ENCODE data around the gene PACRG.

The PACRG gene

DNA sequence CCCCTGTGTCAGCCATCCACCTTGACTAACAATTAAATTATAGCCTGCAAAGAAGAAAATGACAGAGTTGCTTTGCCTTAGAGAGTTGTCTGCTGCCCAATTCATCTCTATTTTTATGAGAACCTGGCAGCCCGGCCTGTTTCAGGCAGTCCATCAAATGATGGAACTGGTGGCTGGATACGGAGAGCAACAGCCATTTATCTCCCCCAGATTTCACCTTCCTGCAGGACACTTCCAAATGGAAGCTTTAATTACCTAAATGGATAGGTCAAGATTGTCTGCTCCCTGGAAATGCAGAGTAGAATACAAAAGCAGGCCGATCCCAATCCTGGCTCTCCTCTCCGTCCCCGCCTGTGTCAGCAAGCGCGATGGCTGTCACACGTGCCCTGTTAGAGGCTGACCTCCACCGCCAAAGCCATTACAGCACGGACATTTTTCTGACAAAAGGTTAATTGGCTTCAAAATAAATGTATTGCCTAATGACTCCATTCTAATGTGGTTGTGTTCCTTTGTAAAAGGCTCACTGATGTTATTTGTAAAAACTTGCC, 86.7 kb downstream of the PACRG start:
- TF ChIP-seq POU2F2 (IDR thresholded peaks at IDR 0.05; ENCODE audit: low read depth, low read length) (no peak), POLR2AphosphoS5 (IDR thresholded peaks at IDR 0.05; ENCODE audit: low read depth, low read length) (no peak), SPI1 (IDR thresholded peaks at IDR 0.05; ENCODE audit: low read depth, low read length) (no peak), PAX5 (IDR thresholded peaks at IDR 0.05; ENCODE audit: insufficient read depth, low read length, severe bottlenecking) (no peak), POLR2A (IDR thresholded peaks at IDR 0.05; ENCODE audit: low read depth, low read length) (no peak), TAF1 (IDR thresholded peaks at IDR 0.05; ENCODE audit: low read depth, low read length) (no peak)
- DNase-seq (ENCODE audit: insufficient read length, low spot score): no peak
- no peak for FAIRE-seq

DNA sequence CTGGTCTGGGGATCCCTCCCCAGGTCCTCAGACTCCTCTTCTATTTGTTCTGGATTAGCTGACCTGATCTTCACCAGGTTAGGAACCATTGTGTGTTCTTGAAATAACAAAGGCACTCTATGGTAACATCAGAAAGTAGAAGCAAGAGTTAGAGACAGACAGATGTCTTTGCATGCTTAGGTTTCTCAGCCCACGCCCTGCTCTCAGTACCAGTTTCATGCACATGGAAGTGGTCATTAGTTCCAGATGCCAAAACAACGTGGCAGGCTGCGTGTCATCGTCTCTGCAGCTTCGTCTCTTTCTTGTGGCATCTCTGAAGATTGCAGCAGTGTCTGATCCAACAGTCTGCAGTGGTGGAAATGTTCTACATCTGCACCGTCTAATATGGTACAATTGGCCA, 89.4 kb downstream of the PACRG start:
- no peak for DNase-seq (ENCODE audit: insufficient read length, low spot score)
- TF ChIP-seq POU2F2 (IDR thresholded peaks at IDR 0.05; ENCODE audit: low read depth, low read length): no peak
- TF ChIP-seq SPI1 (IDR thresholded peaks at IDR 0.05; ENCODE audit: low read depth, low read length): no peak
- no peak for TF ChIP-seq POLR2AphosphoS5 (IDR thresholded peaks at IDR 0.05; ENCODE audit: low read depth, low read length)
- TF ChIP-seq TAF1 (IDR thresholded peaks at IDR 0.05; ENCODE audit: low read depth, low read length): no peak
- no peak for TF ChIP-seq POLR2A (IDR thresholded peaks at IDR 0.05; ENCODE audit: low read depth, low read length)
- no peak for TF ChIP-seq PAX5 (IDR thresholded peaks at IDR 0.05; ENCODE audit: insufficient read depth, low read length, severe bottlenecking)
- no peak for FAIRE-seq

DNA sequence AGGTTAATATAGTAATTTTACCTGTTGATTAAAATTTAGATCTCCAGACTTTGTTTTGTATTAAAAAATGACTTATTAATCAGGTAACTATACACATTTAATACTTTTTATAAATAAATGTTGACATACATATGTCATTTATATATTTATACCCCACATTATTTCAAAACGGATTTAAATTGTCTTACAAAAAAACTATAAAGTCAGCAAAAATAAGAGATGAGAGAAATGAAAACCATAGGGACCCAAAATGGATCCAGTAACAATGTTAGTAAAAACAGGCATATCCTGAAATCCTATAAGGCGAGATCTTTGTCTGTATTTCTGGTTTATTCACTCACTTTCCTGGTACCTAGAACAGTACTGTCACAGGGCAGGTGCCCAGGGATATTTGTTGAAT, 91.5 kb downstream of the PACRG start:
- no peak for DNase-seq (ENCODE audit: insufficient read length, low spot score)
- TF ChIP-seq POLR2A (IDR thresholded peaks at IDR 0.05; ENCODE audit: low read depth, low read length) (no peak), PAX5 (IDR thresholded peaks at IDR 0.05; ENCODE audit: insufficient read depth, low read length, severe bottlenecking) (no peak)
- no peak for FAIRE-seq

DNA sequence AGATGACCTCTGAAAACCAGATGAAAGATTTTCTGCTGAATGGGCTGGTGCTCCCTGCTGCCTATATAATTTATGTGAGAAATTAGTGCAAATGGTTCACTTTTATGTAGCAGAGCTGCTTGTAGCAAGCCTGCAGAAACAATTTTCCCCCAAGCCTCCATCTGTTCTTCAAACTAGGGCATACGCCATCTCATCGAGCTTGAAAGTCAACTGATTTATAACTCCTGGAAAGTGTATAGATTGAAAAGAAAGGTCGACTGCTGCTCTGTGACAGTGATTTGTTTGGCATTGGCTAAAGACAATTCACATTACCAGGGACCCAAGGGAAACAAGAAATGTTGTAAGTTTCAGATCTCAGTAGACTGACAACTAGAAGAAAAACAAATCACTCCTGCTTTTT, 93.3 kb downstream of the PACRG start:
- TF ChIP-seq POLR2AphosphoS5 (IDR thresholded peaks at IDR 0.05; ENCODE audit: low read depth, low read length): no peak
- no peak for FAIRE-seq
- no peak for DNase-seq (ENCODE audit: insufficient read length, low spot score)

DNA sequence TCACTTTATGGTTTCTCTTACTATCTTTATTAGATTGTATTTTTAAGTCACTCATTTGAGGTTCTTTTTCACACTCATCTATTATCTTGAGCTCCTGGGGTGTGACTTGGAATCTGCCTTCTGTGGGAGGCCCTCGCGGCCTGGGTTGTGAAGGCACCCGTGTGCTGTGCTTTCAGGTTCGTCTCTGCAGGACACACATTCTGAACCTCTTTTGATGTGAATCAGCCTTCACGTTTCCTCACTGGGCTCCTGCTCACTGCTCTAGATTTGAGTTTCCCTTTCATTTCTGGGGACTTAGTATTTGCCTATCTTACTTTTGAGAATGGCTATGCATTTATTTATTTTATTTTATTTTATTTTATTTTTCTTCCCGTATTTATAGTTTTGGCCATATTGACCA, 97.8 kb downstream of the PACRG start:
- FAIRE-seq (no peak), DNase-seq (ENCODE audit: insufficient read length, low spot score) (no peak)
- TF ChIP-seq TAF1 (IDR thresholded peaks at IDR 0.05; ENCODE audit: low read depth, low read length) (no peak), SPI1 (IDR thresholded peaks at IDR 0.05; ENCODE audit: low read depth, low read length) (no peak), POU2F2 (IDR thresholded peaks at IDR 0.05; ENCODE audit: low read depth, low read length) (no peak), PAX5 (IDR thresholded peaks at IDR 0.05; ENCODE audit: insufficient read depth, low read length, severe bottlenecking) (no peak), POLR2AphosphoS5 (IDR thresholded peaks at IDR 0.05; ENCODE audit: low read depth, low read length) (no peak), POLR2A (IDR thresholded peaks at IDR 0.05; ENCODE audit: low read depth, low read length) (no peak)

DNA sequence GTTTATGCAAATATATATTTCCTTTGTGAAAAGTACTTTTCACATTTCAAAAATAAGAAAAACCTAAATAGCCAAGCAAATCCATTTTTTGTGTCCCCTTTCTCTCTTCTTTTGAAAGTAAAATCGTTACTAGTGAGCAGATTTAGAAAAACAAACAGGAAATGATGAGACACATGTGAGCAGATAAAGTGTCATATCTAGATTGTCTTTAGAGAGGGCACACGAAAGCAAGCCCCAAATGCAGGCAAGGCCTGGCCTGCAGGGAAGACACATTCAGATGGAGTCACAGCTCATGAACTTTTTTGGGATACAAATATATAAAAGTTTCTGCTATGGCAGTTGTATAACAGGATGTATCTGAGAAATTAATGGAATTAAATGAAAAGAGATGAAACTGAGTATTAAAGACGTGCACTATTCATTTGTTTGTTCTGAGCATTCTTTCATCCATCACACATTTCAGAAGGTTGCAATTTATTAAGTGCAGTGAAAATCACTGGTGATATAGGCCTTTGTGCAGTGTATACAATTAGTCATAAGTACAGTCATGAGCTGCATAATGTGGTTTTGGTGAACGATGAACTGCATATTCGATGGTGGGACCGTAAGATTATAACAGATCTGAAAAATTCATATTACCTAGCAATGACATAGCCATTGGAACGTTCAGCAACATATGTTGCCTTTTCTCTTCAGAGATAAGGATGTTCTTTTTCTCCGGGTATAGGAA, 101.4 kb downstream of the PACRG start:
- FAIRE-seq: no peak
- no peak for DNase-seq (ENCODE audit: insufficient read length, low spot score)
- TF ChIP-seq PAX5 (IDR thresholded peaks at IDR 0.05; ENCODE audit: insufficient read depth, low read length, severe bottlenecking): no peak
- TF ChIP-seq POLR2A (IDR thresholded peaks at IDR 0.05; ENCODE audit: low read depth, low read length): no peak
- TF ChIP-seq POU2F2 (IDR thresholded peaks at IDR 0.05; ENCODE audit: low read depth, low read length): no peak
- no peak for TF ChIP-seq POLR2AphosphoS5 (IDR thresholded peaks at IDR 0.05; ENCODE audit: low read depth, low read length)
- no peak for TF ChIP-seq SPI1 (IDR thresholded peaks at IDR 0.05; ENCODE audit: low read depth, low read length)
- no peak for TF ChIP-seq TAF1 (IDR thresholded peaks at IDR 0.05; ENCODE audit: low read depth, low read length)

DNA sequence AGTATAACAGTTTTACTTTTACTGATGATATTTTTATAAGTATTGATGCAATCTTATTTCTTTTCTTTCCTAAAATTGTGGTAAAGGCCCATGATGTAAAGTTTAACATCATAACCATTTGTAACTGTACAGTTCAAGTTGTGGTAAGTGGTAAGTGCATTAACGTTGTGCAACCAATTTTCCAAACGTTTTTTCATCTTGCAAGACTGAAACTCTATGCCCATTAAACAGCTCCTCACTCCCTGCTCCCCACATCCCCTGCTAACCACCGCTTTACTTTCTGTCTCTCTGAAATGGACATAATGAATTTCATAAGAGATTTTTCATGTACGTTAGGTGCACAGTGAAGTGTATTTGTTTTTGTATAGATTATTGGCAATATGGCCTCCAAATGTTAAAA, 106.0 kb downstream of the PACRG start:
- no peak for FAIRE-seq
- TF ChIP-seq POLR2AphosphoS5 (IDR thresholded peaks at IDR 0.05; ENCODE audit: low read depth, low read length): no peak
- no peak for TF ChIP-seq SPI1 (IDR thresholded peaks at IDR 0.05; ENCODE audit: low read depth, low read length)
- no peak for TF ChIP-seq POLR2A (IDR thresholded peaks at IDR 0.05; ENCODE audit: low read depth, low read length)
- TF ChIP-seq PAX5 (IDR thresholded peaks at IDR 0.05; ENCODE audit: insufficient read depth, low read length, severe bottlenecking): no peak
- TF ChIP-seq POU2F2 (IDR thresholded peaks at IDR 0.05; ENCODE audit: low read depth, low read length): no peak
- TF ChIP-seq TAF1 (IDR thresholded peaks at IDR 0.05; ENCODE audit: low read depth, low read length): no peak
- DNase-seq (ENCODE audit: insufficient read length, low spot score): no peak

DNA sequence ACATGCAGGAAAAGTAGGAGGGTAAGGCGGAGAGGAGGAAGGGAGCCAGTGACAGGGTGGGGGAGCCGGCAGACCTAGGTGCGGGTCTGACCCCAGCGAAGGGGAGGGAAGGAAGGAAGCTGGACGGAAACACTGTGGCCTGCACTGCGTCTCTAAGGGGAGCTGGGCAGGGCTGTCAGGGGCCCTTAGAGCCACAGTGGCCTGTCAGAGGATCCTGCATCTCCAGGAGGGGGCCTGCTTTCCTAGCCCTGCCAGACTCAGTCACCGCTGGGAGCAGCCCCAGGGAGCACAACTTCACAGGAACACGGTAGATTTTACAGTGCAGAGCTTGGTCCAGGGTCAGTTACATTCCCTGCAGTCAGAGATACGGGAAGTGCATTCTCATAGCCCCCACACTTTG, 118.2 kb downstream of the PACRG start:
- FAIRE-seq (no peak), DNase-seq (ENCODE audit: insufficient read length, low spot score) (no peak)
- no peak for TF ChIP-seq PAX5 (IDR thresholded peaks at IDR 0.05; ENCODE audit: insufficient read depth, low read length, severe bottlenecking)

DNA sequence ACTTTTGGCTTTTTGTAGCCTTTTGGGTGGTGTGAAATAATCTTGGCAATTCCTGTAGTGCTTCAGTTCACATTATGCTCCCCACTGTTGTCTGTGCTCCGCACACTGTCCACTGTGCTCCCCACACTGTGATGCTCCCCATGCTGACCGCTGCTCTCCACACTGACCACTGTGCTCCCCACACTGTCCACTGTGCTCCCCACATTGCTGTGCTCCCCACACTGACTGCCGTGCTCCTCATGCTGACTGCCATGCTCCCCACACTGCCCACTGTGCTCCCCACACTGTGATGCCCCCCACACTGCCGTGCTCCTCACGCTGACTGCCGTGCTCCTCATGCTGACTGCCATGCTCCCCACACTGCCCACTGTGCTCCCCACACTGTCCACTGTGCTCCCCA, 118.9 kb downstream of the PACRG start:
- no peak for TF ChIP-seq POLR2AphosphoS5 (IDR thresholded peaks at IDR 0.05; ENCODE audit: low read depth, low read length)
- TF ChIP-seq TAF1 (IDR thresholded peaks at IDR 0.05; ENCODE audit: low read depth, low read length): no peak
- no peak for TF ChIP-seq POLR2A (IDR thresholded peaks at IDR 0.05; ENCODE audit: low read depth, low read length)
- TF ChIP-seq POU2F2 (IDR thresholded peaks at IDR 0.05; ENCODE audit: low read depth, low read length): no peak
- no peak for TF ChIP-seq PAX5 (IDR thresholded peaks at IDR 0.05; ENCODE audit: insufficient read depth, low read length, severe bottlenecking)
- TF ChIP-seq SPI1 (IDR thresholded peaks at IDR 0.05; ENCODE audit: low read depth, low read length): no peak
- DNase-seq (ENCODE audit: insufficient read length, low spot score) (no peak), FAIRE-seq (no peak)

DNA sequence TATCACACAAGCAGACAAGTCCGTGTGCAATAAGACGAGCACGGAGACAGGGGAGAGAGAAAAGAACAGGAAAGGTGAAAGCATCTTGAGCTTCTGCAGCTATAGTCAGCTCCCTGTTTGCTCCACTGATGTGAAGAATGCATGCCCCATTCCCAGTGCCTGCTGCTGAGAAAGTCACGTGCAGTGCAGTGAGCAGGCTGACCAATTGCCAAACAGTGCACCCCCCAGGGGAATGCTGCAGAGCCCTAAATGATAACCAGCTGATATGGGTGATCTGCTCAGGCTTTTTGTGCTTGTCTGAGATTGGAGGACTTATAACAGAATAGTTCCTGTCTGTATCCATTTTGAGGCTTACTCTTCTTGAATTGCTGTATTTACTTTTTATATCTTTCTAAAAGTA, 121.5 kb downstream of the PACRG start:
- DNase-seq (ENCODE audit: insufficient read length, low spot score) (no peak), FAIRE-seq (no peak)
- TF ChIP-seq POLR2A (IDR thresholded peaks at IDR 0.05; ENCODE audit: low read depth, low read length) (no peak), POU2F2 (IDR thresholded peaks at IDR 0.05; ENCODE audit: low read depth, low read length) (no peak), POLR2AphosphoS5 (IDR thresholded peaks at IDR 0.05; ENCODE audit: low read depth, low read length) (no peak), TAF1 (IDR thresholded peaks at IDR 0.05; ENCODE audit: low read depth, low read length) (no peak), SPI1 (IDR thresholded peaks at IDR 0.05; ENCODE audit: low read depth, low read length) (no peak), PAX5 (IDR thresholded peaks at IDR 0.05; ENCODE audit: insufficient read depth, low read length, severe bottlenecking) (no peak)

Data from GM12891 (cell line).